Measurements from ENCODE around the gene GRM4.

GRM4 gene

GRCh38 chr6:34037151-34037550 is 108.7 kb downstream of the GRM4 start:
- no peak for DNase-seq

- DNase-seq, result no peak
Measured at GRCh38 chr6:34036357-34037069, 109.4 kb downstream of the GRM4 start.

- DNase-seq, result no peak
Measured at GRCh38 chr6:34035704-34036356, 110.1 kb downstream of the GRM4 start.

- no peak for DNase-seq
Measured at GRCh38 chr6:34035161-34035560, 110.7 kb downstream of the GRM4 start.

GRCh38 chr6:34032856-34033255 is 113.0 kb downstream of the GRM4 start:
- no peak for DNase-seq

GRCh38 chr6:34031625-34032383 is 114.1 kb downstream of the GRM4 start:
- no peak for DNase-seq

- no peak for DNase-seq
Measured at GRCh38 chr6:34030831-34031624, 114.9 kb downstream of the GRM4 start.

- no peak for DNase-seq
Measured at GRCh38 chr6:34029489-34030280, 116.2 kb downstream of the GRM4 start.

GRCh38 chr6:34028691-34029360 is 117.1 kb downstream of the GRM4 start:
- DNase-seq, result no peak

- DNase-seq, result no peak
Measured at GRCh38 chr6:34027939-34028441, 117.9 kb downstream of the GRM4 start.

GRCh38 chr6:34027445-34027936 is 118.4 kb downstream of the GRM4 start:
- DNase-seq, result peak; percentile 63

GRCh38 chr6:34025861-34026260 is 120.0 kb downstream of the GRM4 start:
- DNase-seq, result no peak

GRCh38 chr6:34025112-34025807 is 120.6 kb downstream of the GRM4 start:
- DNase-seq, result no peak

GRCh38 chr6:34022873-34023255 is 123.0 kb downstream of the GRM4 start:
- DNase-seq, result no peak

GRCh38 chr6:34022250-34022872 is 123.5 kb downstream of the GRM4 start:
- DNase-seq, result no peak

GRCh38 chr6:34021554-34022190 is 124.2 kb downstream of the GRM4 start:
- DNase-seq, result no peak

GRCh38 chr6:34020807-34021553 is 124.9 kb downstream of the GRM4 start:
- no peak for DNase-seq

GRCh38 chr6:34020278-34020677 is 125.6 kb downstream of the GRM4 start:
- DNase-seq, result no peak
